Natural killer cell (primary cell): ENCODE measurements around the gene SLC35G3. TPM values are rescaled to one million over a fixed set of nuclear protein-coding genes. Genes with fewer than 3 reads are reported as not detected.

Source experiments
- ATAC-seq, 3 donors: fragments of 150-1000 bp in 2 of 3; fragments of 200-7000 bp in 1 of 3; cut with Tn5 transposase; 1 replicate in 1 of 3; 2 replicates in 2 of 3; pipeline ENCODE4 v1.10.0; 2021; ENCODE audit warnings: mild to moderate bottlenecking in 2 of 3, moderate library complexity in 2 of 3
- DNase-seq, 2 donors: peaks; one replicate each; pipeline versions ENCODE4 v3.0.0 to v3.0.0-alpha.2; 2013 to 2021; ENCODE audit warnings: mixed read lengths in 1 of 2
- H3K27ac ChIP-seq: one replicate; pipeline ENCODE4 v1.5.1; 2013; ENCODE audit warnings: mild to moderate bottlenecking, low read length
- H3K27me3 ChIP-seq: one replicate; pipeline ENCODE4 v1.6.1; 2013; ENCODE audit warnings: low read length; ENCODE audit not compliant: control insufficient read depth, insufficient read depth
- H3K36me3 ChIP-seq: one replicate; pipeline ENCODE4 v1.6.1; 2013; ENCODE audit warnings: low read length; ENCODE audit not compliant: control insufficient read depth, insufficient read depth
- H3K4me1 ChIP-seq: one replicate; pipeline ENCODE4 v1.6.1; 2013; ENCODE audit warnings: low read length; ENCODE audit not compliant: control insufficient read depth, insufficient read depth
- H3K4me3 ChIP-seq: one replicate; pipeline ENCODE4 v1.5.1; 2013; ENCODE audit warnings: low read length
- H3K9me3 ChIP-seq: one replicate; pipeline ENCODE4 v1.6.1; 2013; ENCODE audit warnings: low read length; ENCODE audit not compliant: control insufficient read depth, insufficient read depth
- H3K27ac Mint-ChIP-seq, 2 donors: one replicate each; pipeline ENCODE4 v1.8.0; 2022; ENCODE audit warnings: mild to moderate bottlenecking in 2 of 2, mixed read lengths in 2 of 2, moderate library complexity in 1 of 2
- H3K27me3 Mint-ChIP-seq, 2 donors: one replicate each; pipeline ENCODE4 v1.8.0; 2022; ENCODE audit warnings: low read depth in 2 of 2, mixed read lengths in 2 of 2
- H3K36me3 Mint-ChIP-seq: one replicate; pipeline ENCODE4 v1.8.0; 2022; ENCODE audit warnings: mixed read lengths
- H3K4me1 Mint-ChIP-seq, 2 donors: one replicate each; pipeline ENCODE4 v1.8.0; 2022; ENCODE audit warnings: mixed read lengths in 2 of 2
- H3K4me3 Mint-ChIP-seq: one replicate; pipeline ENCODE4 v1.8.0; 2022; ENCODE audit warnings: mild to moderate bottlenecking, moderate library complexity, mixed read lengths
- H3K9me3 Mint-ChIP-seq, 2 donors: one replicate each; pipeline ENCODE4 v1.8.0; 2022; ENCODE audit warnings: mixed read lengths in 2 of 2
- WGBS: methylation state at CpG from one replicate; pipeline ENCODE4 v1.1.7; 2013; ENCODE audit warnings: missing lambda C conversion rate; ENCODE audit not compliant: insufficient coverage; 5-methylcytosine and 5-hydroxymethylcytosine counted together
- intact Hi-C: fragments of 100-400 bp; cut with micrococcal nuclease; formaldehyde crosslinking; loops from one replicate; pipeline ENCODE4 v1.14.2; 2022
- total RNA-seq, 4 donors: library from RNA; stranded (reverse); fragments of 120-200 nt in 1 of 4; gene quantifications; one replicate each; pipeline versions ENCODE4 v1.2.3 to v1.2.4, GENCODE V29; 2013 to 2022
- TF ChIP-seq, protein P1 (sequence below): fragments of 200-600 bp; IDR thresholded peaks from one replicate; pipeline ENCODE4 v1.8.0; 2022; ENCODE audit warnings: antibody characterized with exemption

Gene SLC35G3
- total RNA-seq, 3 donors from 2014 or later (not counting 1 experiment from before 2014, with no cell fraction given): not detected

DNA sequence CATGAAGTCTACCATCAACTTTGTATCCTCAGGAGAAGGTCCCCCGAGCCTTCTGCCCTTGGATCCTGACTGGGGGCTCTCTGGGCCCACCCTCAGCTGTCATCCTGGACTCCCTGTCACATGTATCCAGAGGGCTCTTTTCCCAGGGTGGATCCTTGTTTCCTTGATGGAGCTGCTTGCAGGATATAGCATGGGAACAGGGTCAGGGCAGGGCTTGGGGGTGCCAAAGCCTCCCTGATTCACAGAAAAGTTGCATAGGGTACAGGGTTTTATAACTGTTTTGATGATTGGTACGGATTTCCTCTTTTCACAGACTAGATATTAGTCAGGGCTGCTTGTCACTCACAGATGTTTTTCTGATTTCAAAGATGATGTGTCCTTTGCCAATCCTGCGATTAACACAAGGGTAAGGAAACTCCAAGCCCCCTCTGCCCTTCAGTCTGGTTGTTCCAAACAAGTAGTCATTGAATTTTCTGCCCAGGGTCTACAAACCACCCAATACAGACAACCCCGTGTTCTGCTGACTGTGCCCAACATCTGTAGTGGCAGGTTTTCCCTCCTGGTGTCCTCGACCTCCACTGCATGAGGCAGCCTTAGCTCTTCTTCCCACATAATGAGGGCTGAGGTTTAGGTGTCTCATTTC lies 20.6 kb upstream of the SLC35G3 start:
- no peak overlapping the region for H3K4me3 ChIP-seq
- DNase-seq: peak in 1 of 2 donors; percentile 62
- H3K27ac Mint-ChIP-seq: peak overlapping the region; percentile 85 to 92

DNA sequence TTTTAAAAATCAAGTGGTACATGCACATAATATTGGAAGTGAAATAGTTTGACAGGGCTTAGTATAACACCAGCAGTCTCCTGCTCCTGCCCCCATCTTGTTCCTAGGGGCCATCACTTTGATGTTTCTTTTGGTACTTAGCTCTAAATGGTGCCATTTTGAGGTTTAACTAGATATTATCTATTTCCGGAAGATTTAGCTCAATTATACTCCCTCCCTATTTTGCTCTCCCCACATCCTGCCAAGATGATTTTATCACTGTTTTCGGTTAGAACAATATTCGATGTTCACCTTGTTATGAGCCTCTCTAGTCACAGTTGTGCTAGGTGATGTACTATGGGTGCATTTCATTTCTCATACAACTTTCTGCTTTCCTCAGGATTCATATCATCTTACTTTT lies 20.0 kb upstream of the SLC35G3 start:
- H3K9me3 Mint-ChIP-seq: no peaks in the 10 kb centered on the region
- Histone ChIP-seq H3K4me3 (no peak overlapping the region), H3K27me3 (no peaks in the 10 kb centered on the region), H3K4me1 (peaks cover 46% of the 10 kb centered on the region), H3K9me3 (no peaks in the 10 kb centered on the region), H3K27ac (peak overlapping the region; percentile 93), H3K36me3 (no peaks in the 10 kb centered on the region)
- peak overlapping the region; percentile 68 for H3K4me3 Mint-ChIP-seq
- H3K27me3 Mint-ChIP-seq: no peaks in the 10 kb centered on the region
- intact Hi-C loops: loop anchor here (1.0 to 5.0 kb wide), 3 partner anchors 28 to 53 kb away; no protein-coding TSS in a partner anchor
- no peaks in the 10 kb centered on the region for H3K36me3 Mint-ChIP-seq
- ATAC-seq (peak; percentile 73 to 87 (median 81)), DNase-seq (peak in 1 of 2 donors; percentile 90)
- peaks cover 73 to 76% of the 10 kb centered on the region in 2 donors for H3K4me1 Mint-ChIP-seq
- TF ChIP-seq, protein P1, sequence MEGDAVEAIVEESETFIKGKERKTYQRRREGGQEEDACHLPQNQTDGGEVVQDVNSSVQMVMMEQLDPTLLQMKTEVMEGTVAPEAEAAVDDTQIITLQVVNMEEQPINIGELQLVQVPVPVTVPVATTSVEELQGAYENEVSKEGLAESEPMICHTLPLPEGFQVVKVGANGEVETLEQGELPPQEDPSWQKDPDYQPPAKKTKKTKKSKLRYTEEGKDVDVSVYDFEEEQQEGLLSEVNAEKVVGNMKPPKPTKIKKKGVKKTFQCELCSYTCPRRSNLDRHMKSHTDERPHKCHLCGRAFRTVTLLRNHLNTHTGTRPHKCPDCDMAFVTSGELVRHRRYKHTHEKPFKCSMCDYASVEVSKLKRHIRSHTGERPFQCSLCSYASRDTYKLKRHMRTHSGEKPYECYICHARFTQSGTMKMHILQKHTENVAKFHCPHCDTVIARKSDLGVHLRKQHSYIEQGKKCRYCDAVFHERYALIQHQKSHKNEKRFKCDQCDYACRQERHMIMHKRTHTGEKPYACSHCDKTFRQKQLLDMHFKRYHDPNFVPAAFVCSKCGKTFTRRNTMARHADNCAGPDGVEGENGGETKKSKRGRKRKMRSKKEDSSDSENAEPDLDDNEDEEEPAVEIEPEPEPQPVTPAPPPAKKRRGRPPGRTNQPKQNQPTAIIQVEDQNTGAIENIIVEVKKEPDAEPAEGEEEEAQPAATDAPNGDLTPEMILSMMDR: no peak
- WGBS: 0% methylated on average over 3 of the region's 3 CpGs
- H3K27ac Mint-ChIP-seq: peak overlapping the region; percentile 85 to 92

More for the DNA sequence above, 20.6 kb upstream of the SLC35G3 start:
- Mint-ChIP-seq H3K36me3 (no peaks in the 10 kb centered on the region), H3K9me3 (no peaks in the 10 kb centered on the region), H3K27me3 (no peaks in the 10 kb centered on the region), H3K4me1 (peaks cover 69 to 79% of the 10 kb centered on the region in 2 donors), H3K4me3 (peak overlapping the region; percentile 68)
- TF ChIP-seq, protein P1: no peak
- H3K27me3 ChIP-seq: no peaks in the 10 kb centered on the region
- no peaks in the 10 kb centered on the region for H3K9me3 ChIP-seq
- peak; percentile 36 to 56 (median 48) for ATAC-seq
- intact Hi-C loops: loop anchor here (1.0 to 5.0 kb wide), 3 partner anchors 28 to 53 kb away; no protein-coding TSS in a partner anchor
- H3K4me1 ChIP-seq: peaks cover 51% of the 10 kb centered on the region
- no peaks in the 10 kb centered on the region for H3K36me3 ChIP-seq
- H3K27ac ChIP-seq: peak overlapping the region; percentile 93
- WGBS: 8% methylated on average over 4 of the region's 5 CpGs

DNA sequence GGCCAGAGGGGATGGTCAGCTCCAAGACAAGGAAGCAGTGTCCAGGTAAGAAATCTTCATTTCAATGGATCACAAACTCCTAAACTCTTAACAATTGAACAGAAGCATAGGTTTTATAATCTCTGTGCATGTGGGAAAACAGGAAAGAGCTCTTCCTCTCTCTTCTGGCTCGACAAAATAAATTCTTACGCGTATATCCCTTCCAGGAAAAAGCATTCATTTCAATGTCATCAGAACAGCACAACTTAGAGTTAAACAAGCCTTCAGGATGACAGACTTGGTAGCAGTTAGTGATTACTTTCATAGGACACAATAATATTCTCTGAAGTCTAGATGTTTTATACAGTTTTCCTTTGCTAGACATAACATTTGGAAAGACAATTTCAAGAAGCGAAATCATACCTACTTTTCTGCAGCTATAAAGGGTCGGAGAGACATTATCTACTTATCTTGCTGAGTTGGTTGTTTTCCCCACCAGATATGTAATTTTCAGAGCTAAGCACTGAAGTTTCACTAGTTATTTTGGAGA lies 19.3 kb upstream of the SLC35G3 start:
- H3K4me1 Mint-ChIP-seq: peaks cover 67 to 69% of the 10 kb centered on the region in 2 donors

More for the DNA sequence above, 19.3 kb upstream of the SLC35G3 start:
- no peaks in the 10 kb centered on the region for H3K36me3 ChIP-seq
- peaks cover 46% of the 10 kb centered on the region for H3K4me1 ChIP-seq
- H3K27me3 ChIP-seq: no peaks in the 10 kb centered on the region
- peak overlapping the region; percentile 85 to 92 for H3K27ac Mint-ChIP-seq
- ATAC-seq (no peak), DNase-seq (no peak)
- peak overlapping the region; percentile 68 for H3K4me3 Mint-ChIP-seq
- no peaks in the 10 kb centered on the region for H3K9me3 Mint-ChIP-seq
- no peak overlapping the region for H3K4me3 ChIP-seq
- no peaks in the 10 kb centered on the region for H3K9me3 ChIP-seq
- intact Hi-C loops: loop anchor here (5.0 kb wide), 1 partner anchor 36 kb away; no protein-coding TSS in a partner anchor
- no peaks in the 10 kb centered on the region for H3K36me3 Mint-ChIP-seq
- H3K27ac ChIP-seq: peak overlapping the region; percentile 93
- 10% methylated on average over 4 of the region's 5 CpGs for WGBS
- H3K27me3 Mint-ChIP-seq: no peaks in the 10 kb centered on the region
- TF ChIP-seq, protein P1: no peak
